GM12864 (cell line): ENCODE data around the gene ACOX1.

Experiments used
- DNase-seq: peaks from one replicate; pipeline ENCODE4 v3.0.0-alpha.2; 2011; ENCODE audit warnings: low read depth
- H3K4me3 ChIP-seq: 2 replicates; pipeline ENCODE4 v1.5.1; 2011; ENCODE audit warnings: mild to moderate bottlenecking, low read depth, low read length, control low read depth
- TF ChIP-seq, protein P1 (sequence below): IDR thresholded peaks from 2 replicates; pipeline ENCODE4 v1.5.1; 2011; ENCODE audit warnings: low read depth, mild to moderate bottlenecking, moderate library complexity, low read length, control low read depth, inconsistent platforms; ENCODE audit errors: missing control alignments

The ACOX1 gene

DNA sequence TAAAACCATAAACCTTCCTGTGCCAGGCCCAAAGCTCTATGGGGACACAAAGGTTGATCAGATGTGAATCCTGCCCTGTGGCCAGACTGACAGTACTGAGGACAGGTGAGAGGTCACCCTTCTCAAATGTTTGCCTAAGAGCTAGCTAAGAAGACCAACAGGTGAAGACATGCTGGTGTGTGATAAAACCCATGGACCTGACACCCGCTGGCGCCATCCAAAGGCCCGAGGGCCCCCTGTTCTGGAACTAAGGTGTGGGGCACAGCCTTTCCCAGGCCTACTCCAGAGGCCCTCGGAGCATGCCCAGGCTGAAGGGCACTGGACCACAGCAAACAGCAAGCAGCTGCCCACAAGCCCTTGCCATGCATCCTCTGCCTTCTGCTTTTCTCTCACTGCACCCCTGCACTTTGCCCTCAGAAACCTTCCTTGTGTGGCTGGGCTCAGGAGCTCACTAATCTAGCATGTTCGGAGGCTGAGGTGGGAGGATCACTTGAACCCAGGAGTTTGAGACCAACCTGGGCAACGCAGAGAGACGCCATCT is 16.5 kb upstream of the ACOX1 start:
- no peak overlapping the region for H3K4me3 ChIP-seq
- no peak for DNase-seq
- TF ChIP-seq, protein P1, sequence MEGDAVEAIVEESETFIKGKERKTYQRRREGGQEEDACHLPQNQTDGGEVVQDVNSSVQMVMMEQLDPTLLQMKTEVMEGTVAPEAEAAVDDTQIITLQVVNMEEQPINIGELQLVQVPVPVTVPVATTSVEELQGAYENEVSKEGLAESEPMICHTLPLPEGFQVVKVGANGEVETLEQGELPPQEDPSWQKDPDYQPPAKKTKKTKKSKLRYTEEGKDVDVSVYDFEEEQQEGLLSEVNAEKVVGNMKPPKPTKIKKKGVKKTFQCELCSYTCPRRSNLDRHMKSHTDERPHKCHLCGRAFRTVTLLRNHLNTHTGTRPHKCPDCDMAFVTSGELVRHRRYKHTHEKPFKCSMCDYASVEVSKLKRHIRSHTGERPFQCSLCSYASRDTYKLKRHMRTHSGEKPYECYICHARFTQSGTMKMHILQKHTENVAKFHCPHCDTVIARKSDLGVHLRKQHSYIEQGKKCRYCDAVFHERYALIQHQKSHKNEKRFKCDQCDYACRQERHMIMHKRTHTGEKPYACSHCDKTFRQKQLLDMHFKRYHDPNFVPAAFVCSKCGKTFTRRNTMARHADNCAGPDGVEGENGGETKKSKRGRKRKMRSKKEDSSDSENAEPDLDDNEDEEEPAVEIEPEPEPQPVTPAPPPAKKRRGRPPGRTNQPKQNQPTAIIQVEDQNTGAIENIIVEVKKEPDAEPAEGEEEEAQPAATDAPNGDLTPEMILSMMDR = no peak

DNA sequence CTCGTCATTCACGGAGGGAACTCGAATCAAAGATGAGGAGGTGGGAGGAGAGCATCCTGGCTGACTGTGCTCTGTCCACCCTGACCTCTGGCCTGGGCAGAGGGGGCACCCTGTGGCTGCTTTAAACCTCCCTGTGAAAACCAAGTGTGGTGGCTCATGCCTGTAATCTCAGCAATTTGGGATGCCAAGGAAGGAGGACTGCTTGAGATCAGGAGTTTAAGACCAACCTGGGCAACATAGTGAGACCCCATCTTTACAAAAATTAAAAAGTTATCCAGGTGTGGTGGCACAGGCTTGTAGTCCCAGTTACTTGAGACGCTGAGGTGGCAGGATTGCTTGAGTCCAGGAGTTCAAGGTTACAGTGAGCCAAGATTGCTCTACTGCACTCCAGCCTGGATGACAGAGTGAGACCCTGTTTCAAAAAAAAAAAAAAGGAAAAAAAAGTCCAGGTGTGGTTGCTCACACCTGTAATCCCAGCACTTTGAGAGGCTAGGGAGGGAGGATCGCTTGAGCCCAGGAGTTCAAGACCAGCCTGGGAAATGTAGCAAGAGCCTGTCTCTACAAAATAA is 15.9 kb upstream of the ACOX1 start:
- no peak for DNase-seq
- TF ChIP-seq, protein P1 = no peak
- no peak overlapping the region for H3K4me3 ChIP-seq

DNA sequence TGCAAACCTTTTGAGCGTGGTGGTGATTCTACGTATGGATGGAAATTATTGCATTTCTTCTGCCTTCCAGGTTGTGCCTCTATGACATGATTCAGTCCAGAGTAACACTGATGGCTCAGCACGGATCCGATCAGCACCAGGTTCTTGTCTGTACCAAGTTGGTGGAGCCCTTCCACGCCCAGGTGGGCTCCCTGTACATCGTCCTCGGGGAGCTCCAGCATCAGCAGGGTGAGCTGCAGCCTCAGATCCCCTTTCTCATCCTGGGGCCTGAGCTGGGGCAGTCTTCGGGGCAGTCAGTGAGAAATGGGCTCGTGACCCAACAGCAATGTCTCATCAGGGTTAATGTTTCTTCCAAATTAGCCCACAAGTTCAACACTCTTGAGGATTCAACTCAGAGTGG is 12.4 kb upstream of the ACOX1 start:
- no peak for DNase-seq
- TF ChIP-seq, protein P1 = no peak
- H3K4me3 ChIP-seq = no peak overlapping the region

DNA sequence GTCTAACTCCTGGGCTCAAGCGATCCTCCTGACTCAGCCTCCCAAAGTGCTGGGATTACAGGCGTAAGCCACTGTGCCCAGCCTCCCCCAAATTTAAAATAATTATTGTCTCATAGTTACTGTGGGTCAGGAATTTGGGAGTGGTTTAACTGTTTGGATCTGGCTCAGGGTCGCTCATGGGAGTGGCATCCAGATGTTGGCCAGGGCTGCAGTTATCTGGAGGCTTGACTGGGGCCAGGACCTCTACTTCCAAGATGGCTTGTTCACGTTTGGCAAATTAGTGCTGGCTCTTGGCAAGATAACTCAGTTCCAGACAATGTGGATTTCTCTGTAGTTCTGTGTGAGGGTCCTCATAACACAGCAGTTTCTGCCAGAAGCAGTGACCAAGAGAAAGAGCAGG is 8.1 kb upstream of the ACOX1 start:
- TF ChIP-seq, protein P1 = no peak
- H3K4me3 ChIP-seq = no peak overlapping the region
- no peak for DNase-seq

DNA sequence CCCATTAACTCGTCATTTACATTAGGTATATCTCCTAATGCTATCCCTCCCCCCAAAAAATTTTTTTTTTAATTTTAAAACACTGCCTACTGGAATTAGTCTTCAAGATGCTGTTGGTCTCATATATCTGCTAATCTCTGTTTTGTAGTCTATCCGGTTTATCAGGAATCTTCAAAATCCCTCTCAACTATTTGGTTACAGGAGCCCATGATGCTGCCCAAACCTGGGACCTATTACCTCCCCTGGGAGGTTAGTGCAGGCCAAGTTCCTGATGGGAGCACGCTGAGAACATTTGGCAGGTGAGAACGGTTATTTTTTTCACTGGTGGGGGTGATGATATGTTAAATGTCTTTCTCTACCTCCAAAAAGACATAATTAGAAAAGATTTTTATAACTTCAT is 7.0 kb upstream of the ACOX1 start:
- DNase-seq = no peak
- TF ChIP-seq, protein P1 = no peak
- no peak overlapping the region for H3K4me3 ChIP-seq

DNA sequence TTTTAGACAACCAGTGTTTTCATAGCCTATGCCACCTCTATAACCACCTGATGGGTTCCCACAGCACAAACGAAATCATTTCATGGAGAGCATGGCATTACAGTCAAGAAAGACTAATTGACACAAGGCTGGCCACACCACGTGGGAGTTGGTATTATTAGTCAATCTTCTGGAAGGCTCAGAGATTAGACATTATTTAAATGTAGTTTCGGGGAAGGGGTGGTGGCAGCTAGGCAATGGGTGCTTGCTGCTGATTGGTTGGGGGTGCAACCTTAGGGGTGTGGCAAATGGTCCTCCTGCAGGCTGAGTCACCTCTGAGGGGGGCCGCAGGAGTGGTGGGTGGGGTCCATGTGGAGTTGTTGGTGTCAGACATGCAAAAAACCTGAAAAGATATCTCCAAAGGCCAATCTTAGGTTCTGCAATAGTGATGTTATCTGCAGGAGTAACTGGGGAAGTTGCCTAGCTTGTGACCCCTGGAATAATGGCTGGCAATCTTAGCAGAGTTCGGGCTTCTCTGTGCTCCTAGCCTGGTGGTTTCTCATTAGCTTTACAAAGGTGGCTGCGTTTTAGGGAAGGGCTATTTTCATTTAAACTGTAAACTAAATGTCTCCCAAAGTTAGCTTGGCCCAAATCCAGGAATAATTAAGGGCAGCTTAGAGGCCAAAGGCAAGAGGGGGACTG is 4.7 kb upstream of the ACOX1 start:
- no peak overlapping the region for H3K4me3 ChIP-seq
- DNase-seq = no peak
- TF ChIP-seq, protein P1 = no peak
